Effector memory CD8-positive, alpha-beta T cell (primary cell): ENCODE results near the gene ZNF213.
A peak's percentile ranks its signal among the peaks of the same experiment; 100 is the strongest.
"Not testable (repeated sequence)": the region's sequence is repeated elsewhere in the genome, so short reads cannot be mapped to it uniquely, and the experiment has no call there.

ENCODE experiments used
- ATAC-seq: fragments of 150-1000 bp; cut with Tn5 transposase; replicated peaks from 2 replicates; pipeline ENCODE4 v1.10.0; 2021; ENCODE audit warnings: mild to moderate bottlenecking, moderate library complexity
- DNase-seq, 3 experiments: peaks; one replicate each; pipeline ENCODE4 v3.0.0; 2021
- H3K27ac Mint-ChIP-seq, 2 donors: one replicate each; pipeline ENCODE4 v1.8.0; 2022; ENCODE audit warnings: mild to moderate bottlenecking in 2 of 2, mixed read lengths in 2 of 2, moderate library complexity in 2 of 2
- H3K27me3 Mint-ChIP-seq, 2 donors: one replicate each; pipeline ENCODE4 v1.8.0; 2022; ENCODE audit warnings: mixed read lengths in 2 of 2
- H3K36me3 Mint-ChIP-seq: one replicate; pipeline ENCODE4 v1.8.0; 2022; ENCODE audit warnings: mild to moderate bottlenecking, moderate library complexity, mixed read lengths; ENCODE audit not compliant: insufficient read depth
- H3K4me1 Mint-ChIP-seq, 2 donors: one replicate each; pipeline ENCODE4 v1.8.0; 2022; ENCODE audit warnings: low read depth in 2 of 2, mixed read lengths in 2 of 2
- H3K4me3 Mint-ChIP-seq, 2 donors: one replicate each; pipeline ENCODE4 v1.8.0; 2022; ENCODE audit warnings: mild to moderate bottlenecking in 2 of 2, mixed read lengths in 2 of 2, moderate library complexity in 2 of 2
- H3K9me3 Mint-ChIP-seq, 2 donors: one replicate each; pipeline ENCODE4 v1.8.0; 2022; ENCODE audit warnings: mixed read lengths in 2 of 2

ZNF213 gene

GRCh38 chr16:3129137-3130131 lies 5.4 kb upstream of the ZNF213 start:
- Mint-ChIP-seq H3K27me3 (no peaks in the 10 kb centered on the region), H3K4me3 (peak overlapping the region; percentile 94 to 95), H3K27ac (peak overlapping the region; percentile 67 to 92), H3K9me3 (no peaks in the 10 kb centered on the region), H3K36me3 (peaks cover 17% of the 10 kb centered on the region), H3K4me1 (peaks cover 33 to 34% of the 10 kb centered on the region in 2 donors)
- DNase-seq (peak; percentile 83 to 87 (median 85)), ATAC-seq (peak; percentile 77)

- Mint-ChIP-seq H3K4me3 (no peak overlapping the region), H3K9me3 (no peaks in the 10 kb centered on the region)
These were observed 3.0 kb upstream of the ZNF213 start for GRCh38 chr16:3131755-3132377.

GRCh38 chr16:3133844-3134243 lies 985 bp upstream of the ZNF213 start:
- H3K36me3 Mint-ChIP-seq = peaks cover 25% of the 10 kb centered on the region
- ATAC-seq (no peak), DNase-seq (no peak)
- H3K4me3 Mint-ChIP-seq = peak overlapping the region; percentile 94 to 95
- H3K4me1 Mint-ChIP-seq = peaks cover 26 to 29% of the 10 kb centered on the region in 2 donors
- H3K27me3 Mint-ChIP-seq = no peaks in the 10 kb centered on the region
- peak overlapping the region; percentile 96 to 98 for H3K27ac Mint-ChIP-seq
- no peaks in the 10 kb centered on the region for H3K9me3 Mint-ChIP-seq

More at GRCh38 chr16:3131755-3132377, 3.0 kb upstream of the ZNF213 start:
- ATAC-seq = no peak
- peaks cover 25% of the 10 kb centered on the region for H3K36me3 Mint-ChIP-seq
- H3K27me3 Mint-ChIP-seq = no peaks in the 10 kb centered on the region
- DNase-seq = peak in 1 of 3 experiments; percentile 28
- no peak overlapping the region for H3K27ac Mint-ChIP-seq
- peaks cover 31 to 35% of the 10 kb centered on the region in 2 donors for H3K4me1 Mint-ChIP-seq

- no peaks in the 10 kb centered on the region for H3K9me3 Mint-ChIP-seq
- H3K27ac Mint-ChIP-seq = peak overlapping the region; percentile 96 to 98
- peak overlapping the region; percentile 94 to 95 for H3K4me3 Mint-ChIP-seq
- H3K4me1 Mint-ChIP-seq = peaks cover 14 to 20% of the 10 kb centered on the region in 2 donors
- H3K36me3 Mint-ChIP-seq = peaks cover 25% of the 10 kb centered on the region
- DNase-seq (no peak), ATAC-seq (no peak)
- no peaks in the 10 kb centered on the region for H3K27me3 Mint-ChIP-seq
These were observed 392 bp downstream of the ZNF213 start for GRCh38 chr16:3135126-3135715.

GRCh38 chr16:3137267-3137666 lies 2.4 kb downstream of the ZNF213 start:
- peaks cover 14 to 22% of the 10 kb centered on the region in 2 donors for H3K4me1 Mint-ChIP-seq
- H3K27me3 Mint-ChIP-seq = no peaks in the 10 kb centered on the region
- no peak for DNase-seq
- H3K27ac Mint-ChIP-seq = no peak overlapping the region
- ATAC-seq = no peak
- no peaks in the 10 kb centered on the region for H3K9me3 Mint-ChIP-seq
- peaks cover 23% of the 10 kb centered on the region for H3K36me3 Mint-ChIP-seq
- no peak overlapping the region for H3K4me3 Mint-ChIP-seq

- H3K9me3 Mint-ChIP-seq = no peaks in the 10 kb centered on the region
- no peak overlapping the region for H3K4me3 Mint-ChIP-seq
- H3K27ac Mint-ChIP-seq = no peak overlapping the region
- peaks cover 14 to 20% of the 10 kb centered on the region in 2 donors for H3K4me1 Mint-ChIP-seq
- DNase-seq = no peak
- H3K36me3 Mint-ChIP-seq = peaks cover 29% of the 10 kb centered on the region
- no peak for ATAC-seq
- no peaks in the 10 kb centered on the region for H3K27me3 Mint-ChIP-seq
These were observed 3.5 kb downstream of the ZNF213 start for GRCh38 chr16:3138342-3138741.

GRCh38 chr16:3138823-3139426 lies 4.1 kb downstream of the ZNF213 start:
- Mint-ChIP-seq H3K36me3 (peaks cover 29% of the 10 kb centered on the region), H3K9me3 (no peaks in the 10 kb centered on the region), H3K4me3 (no peak overlapping the region), H3K27ac (no peak overlapping the region), H3K4me1 (peaks cover 12 to 17% of the 10 kb centered on the region in 2 donors), H3K27me3 (no peaks in the 10 kb centered on the region)
- DNase-seq (no peak), ATAC-seq (no peak)

GRCh38 chr16:3139561-3139960 lies 4.7 kb downstream of the ZNF213 start:
- not testable (repeated sequence) for H3K27ac Mint-ChIP-seq, H3K4me3 Mint-ChIP-seq, ATAC-seq, H3K27me3 Mint-ChIP-seq, DNase-seq, H3K9me3 Mint-ChIP-seq
- Mint-ChIP-seq H3K4me1 (peaks cover 9 to 15% of the 10 kb centered on the region in 2 donors), H3K36me3 (peaks cover 27% of the 10 kb centered on the region)

GRCh38 chr16:3140603-3141427 lies 6.0 kb downstream of the ZNF213 start:
- H3K27me3 Mint-ChIP-seq = no peaks in the 10 kb centered on the region
- H3K36me3 Mint-ChIP-seq = peaks cover 19% of the 10 kb centered on the region
- DNase-seq (no peak), ATAC-seq (no peak)
- no peak overlapping the region for H3K27ac Mint-ChIP-seq
- no peak overlapping the region for H3K4me3 Mint-ChIP-seq
- H3K9me3 Mint-ChIP-seq = no peaks in the 10 kb centered on the region
- peaks cover 3 to 10% of the 10 kb centered on the region in 2 donors for H3K4me1 Mint-ChIP-seq

GRCh38 chr16:3141781-3142311 lies 7.0 kb downstream of the ZNF213 start:
- Mint-ChIP-seq H3K4me3 (no peak overlapping the region), H3K36me3 (peaks cover 19% of the 10 kb centered on the region), H3K4me1 (peaks cover 0 to 9% of the 10 kb centered on the region in 2 donors), H3K27me3 (no peaks in the 10 kb centered on the region), H3K9me3 (no peaks in the 10 kb centered on the region), H3K27ac (no peak overlapping the region)
- DNase-seq (no peak), ATAC-seq (no peak)

GRCh38 chr16:3142327-3142726 lies 7.5 kb downstream of the ZNF213 start:
- no peak for ATAC-seq
- peaks cover 0 to 7% of the 10 kb centered on the region in 2 donors for H3K4me1 Mint-ChIP-seq
- H3K27me3 Mint-ChIP-seq = no peaks in the 10 kb centered on the region
- peak overlapping the region in 1 of 2 donors; percentile 23 for H3K27ac Mint-ChIP-seq
- DNase-seq = no peak
- no peak overlapping the region for H3K4me3 Mint-ChIP-seq
- H3K36me3 Mint-ChIP-seq = peaks cover 19% of the 10 kb centered on the region
- no peaks in the 10 kb centered on the region for H3K9me3 Mint-ChIP-seq

GRCh38 chr16:3142770-3143169 lies 7.9 kb downstream of the ZNF213 start:
- DNase-seq (no peak), ATAC-seq (no peak)
- Mint-ChIP-seq H3K4me1 (peaks cover 0 to 7% of the 10 kb centered on the region in 2 donors), H3K36me3 (peaks cover 19% of the 10 kb centered on the region), H3K4me3 (no peak overlapping the region), H3K27ac (peak overlapping the region in 1 of 2 donors; percentile 23), H3K9me3 (no peaks in the 10 kb centered on the region), H3K27me3 (no peaks in the 10 kb centered on the region)
